ENCODE data around the gene PIK3C3.

- no peak for TF ChIP-seq EP300 (IDR thresholded peaks at IDR 0.05; ENCODE audit: low read depth)
- TF ChIP-seq, protein P1, sequence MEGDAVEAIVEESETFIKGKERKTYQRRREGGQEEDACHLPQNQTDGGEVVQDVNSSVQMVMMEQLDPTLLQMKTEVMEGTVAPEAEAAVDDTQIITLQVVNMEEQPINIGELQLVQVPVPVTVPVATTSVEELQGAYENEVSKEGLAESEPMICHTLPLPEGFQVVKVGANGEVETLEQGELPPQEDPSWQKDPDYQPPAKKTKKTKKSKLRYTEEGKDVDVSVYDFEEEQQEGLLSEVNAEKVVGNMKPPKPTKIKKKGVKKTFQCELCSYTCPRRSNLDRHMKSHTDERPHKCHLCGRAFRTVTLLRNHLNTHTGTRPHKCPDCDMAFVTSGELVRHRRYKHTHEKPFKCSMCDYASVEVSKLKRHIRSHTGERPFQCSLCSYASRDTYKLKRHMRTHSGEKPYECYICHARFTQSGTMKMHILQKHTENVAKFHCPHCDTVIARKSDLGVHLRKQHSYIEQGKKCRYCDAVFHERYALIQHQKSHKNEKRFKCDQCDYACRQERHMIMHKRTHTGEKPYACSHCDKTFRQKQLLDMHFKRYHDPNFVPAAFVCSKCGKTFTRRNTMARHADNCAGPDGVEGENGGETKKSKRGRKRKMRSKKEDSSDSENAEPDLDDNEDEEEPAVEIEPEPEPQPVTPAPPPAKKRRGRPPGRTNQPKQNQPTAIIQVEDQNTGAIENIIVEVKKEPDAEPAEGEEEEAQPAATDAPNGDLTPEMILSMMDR (IDR thresholded peaks at IDR 0.05), result no peak
Observed at GRCh38 chr18:42126586-42126985, 171.6 kb downstream of the PIK3C3 start.
